HG02759 (cell line): ENCODE measurements around the gene NEU1.

Source experiments
- ATAC-seq: cut with Tn5 transposase; IDR thresholded peaks from one replicate; pipeline ENCODE4 v1.9.1; 2021; ENCODE audit warnings: mild to moderate bottlenecking, moderate library complexity; ENCODE audit not compliant: unreplicated experiment

NEU1 gene

GRCh38 chr6:31896856-31897611 is 34.4 kb upstream of the NEU1 start:
- ATAC-seq, result peak; percentile 30

GRCh38 chr6:31896493-31896855 is 33.9 kb upstream of the NEU1 start:
- no peak for ATAC-seq

GRCh38 chr6:31892821-31893220 is 30.2 kb upstream of the NEU1 start:
- no peak for ATAC-seq

DNA sequence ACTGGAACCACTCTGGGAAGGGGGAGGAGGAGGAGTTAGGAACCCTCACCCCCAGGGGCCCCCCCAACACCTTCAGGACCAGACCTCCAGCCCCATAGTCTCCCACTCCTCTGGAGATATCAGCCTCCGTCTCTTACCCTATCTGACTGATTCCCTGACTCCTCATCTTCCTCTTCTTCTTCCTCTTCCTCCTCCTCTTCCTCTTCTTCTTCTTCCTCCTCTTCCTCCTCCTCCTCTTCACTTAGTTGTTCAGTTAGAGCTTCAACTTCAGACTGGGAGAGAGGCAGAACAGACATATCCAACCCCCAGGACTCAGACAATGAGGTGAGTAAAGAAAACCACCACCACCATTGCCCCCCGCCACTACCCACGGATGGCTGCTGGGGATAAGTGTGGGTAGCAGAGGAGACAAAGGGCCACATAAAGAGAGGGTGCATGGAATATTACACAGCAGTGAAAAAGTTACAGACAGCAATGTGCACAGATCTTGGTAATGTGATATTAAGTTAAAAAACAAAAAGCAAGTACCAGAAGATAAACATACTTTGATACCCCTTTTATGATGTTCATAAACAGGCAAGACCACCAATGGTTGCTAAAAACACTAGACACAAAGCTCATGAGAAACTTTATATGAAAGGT is 26.8 kb upstream of the NEU1 start:
- ATAC-seq, result no peak

DNA sequence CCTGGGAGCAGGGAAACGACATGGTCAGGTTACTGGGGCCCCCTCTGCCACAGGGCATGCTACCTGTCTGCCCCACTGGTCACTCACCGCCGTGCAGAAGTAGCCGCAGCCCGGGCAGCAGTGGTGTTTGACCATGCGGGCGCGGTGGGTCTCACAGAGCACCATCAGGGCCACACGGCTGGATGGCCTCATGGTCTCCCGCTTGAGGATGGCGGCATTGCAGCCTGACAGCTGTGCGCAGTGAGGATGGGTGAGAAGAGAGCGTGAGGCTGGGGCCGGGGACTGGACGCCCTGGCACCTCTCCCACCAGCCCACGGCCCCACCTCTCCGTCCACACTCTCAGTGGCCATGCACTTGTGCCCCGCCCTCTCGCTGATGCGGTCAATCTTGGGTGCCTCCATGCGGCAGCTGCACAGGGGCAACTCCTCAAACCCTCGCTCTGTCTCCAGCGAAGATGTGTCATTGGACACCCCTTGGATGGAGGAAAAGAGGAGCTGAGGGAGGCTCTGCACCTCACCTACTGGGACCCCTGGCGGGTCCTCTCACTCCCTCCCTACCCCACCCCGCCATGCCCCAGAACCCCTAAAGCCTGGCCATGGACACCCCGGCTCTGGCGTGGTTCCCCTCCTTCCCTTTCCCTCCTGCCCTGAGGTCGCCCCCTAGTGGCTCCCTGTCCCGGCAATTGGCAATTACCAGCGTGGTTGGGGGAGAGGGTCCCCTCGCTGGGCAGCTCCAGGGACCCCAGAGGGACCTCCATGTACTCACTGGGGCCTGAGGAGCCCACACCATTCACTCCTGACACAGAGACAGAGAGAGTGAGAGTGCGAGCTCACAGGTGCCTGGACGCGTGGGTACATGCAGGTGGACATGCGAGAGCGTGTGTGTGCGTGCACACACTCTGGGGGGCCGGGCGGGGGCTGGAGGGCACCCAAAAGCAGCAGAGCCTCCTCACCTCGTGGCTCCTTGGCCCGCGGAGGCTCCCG is 25.9 kb upstream of the NEU1 start:
- no peak for ATAC-seq

- ATAC-seq, result no peak
Measured at GRCh38 chr6:31887173-31888007, 24.8 kb upstream of the NEU1 start.

GRCh38 chr6:31886541-31886991 is 23.9 kb upstream of the NEU1 start:
- ATAC-seq, result no peak

DNA sequence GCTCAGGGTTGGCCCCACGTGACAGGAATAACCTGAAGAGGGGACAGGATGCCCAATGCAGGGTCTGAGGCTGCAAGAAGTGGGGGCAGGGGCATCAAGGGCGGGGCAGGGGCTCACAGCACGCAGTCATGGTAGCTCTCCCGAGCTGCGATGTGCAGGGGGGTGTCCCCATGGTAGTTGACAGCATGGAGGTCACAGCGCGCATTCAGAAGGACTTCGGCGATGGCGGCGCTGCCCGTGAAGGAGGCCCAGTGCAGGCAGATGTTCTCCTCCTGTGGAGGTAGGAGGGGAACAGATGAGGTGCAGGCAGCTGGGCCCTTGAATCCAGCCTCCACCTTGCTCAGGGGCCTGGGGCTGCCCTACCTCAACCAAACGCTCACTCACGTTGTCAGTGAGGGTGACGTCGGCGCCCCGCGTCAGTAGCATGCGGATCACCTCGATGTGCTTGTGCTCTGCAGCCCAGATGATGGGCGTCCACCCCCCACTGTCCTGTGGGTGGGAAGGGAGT is 22.0 kb upstream of the NEU1 start:
- ATAC-seq, result no peak

GRCh38 chr6:31883676-31884075 is 21.1 kb upstream of the NEU1 start:
- ATAC-seq, result no peak

GRCh38 chr6:31882344-31882743 is 19.7 kb upstream of the NEU1 start:
- ATAC-seq, result no peak

GRCh38 chr6:31881136-31881859 is 18.7 kb upstream of the NEU1 start:
- ATAC-seq, result no peak

DNA sequence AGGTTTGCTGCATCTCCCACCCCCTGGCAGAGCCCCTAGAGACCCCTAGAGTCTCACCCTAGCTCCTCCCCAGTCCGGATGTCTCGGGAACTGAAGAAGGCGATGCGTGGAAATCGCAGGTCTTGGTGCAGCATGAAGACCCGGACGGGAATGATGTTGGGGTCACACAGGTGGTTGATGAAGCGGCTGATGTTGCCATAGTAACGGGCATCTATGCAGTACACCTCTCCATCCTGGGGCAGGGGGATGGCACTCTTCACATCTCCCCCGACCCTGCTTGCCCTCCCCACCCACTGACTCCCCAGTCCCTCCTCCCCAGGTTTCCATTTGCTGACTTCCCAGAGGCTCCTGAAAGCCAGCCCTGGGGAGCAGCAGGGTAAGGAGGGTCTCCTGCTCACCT is 18.0 kb upstream of the NEU1 start:
- no peak for ATAC-seq

DNA sequence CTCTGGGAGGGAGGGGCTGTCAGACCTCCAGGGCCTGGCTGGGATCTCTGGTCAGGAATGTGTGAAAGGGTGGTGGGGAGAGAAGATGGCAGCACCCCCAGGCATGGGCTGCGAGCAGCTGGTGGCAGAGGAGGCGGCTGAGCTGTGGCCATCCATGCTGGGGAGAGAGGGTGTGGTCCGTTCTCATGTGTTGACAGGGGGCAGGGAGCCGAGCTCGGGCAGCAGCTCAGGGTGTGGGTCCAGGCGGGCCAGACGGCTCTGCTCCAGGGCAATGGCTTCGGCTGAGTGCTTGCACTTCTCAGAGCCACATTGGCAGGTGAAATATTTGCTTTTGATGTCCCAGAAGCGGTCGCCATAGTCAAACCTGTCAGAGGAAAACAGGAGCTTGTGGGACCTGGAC is 17.3 kb upstream of the NEU1 start:
- no peak for ATAC-seq

GRCh38 chr6:31879143-31879542 is 16.5 kb upstream of the NEU1 start:
- ATAC-seq, result no peak

- ATAC-seq, result no peak
Measured at GRCh38 chr6:31878726-31879125, 16.1 kb upstream of the NEU1 start, which contains the start of gene SLC44A4. Gene SLC44A4 (minus strand): TSS chr6:31878997. CDS start chr6:31878980, 17 bp downstream.

DNA sequence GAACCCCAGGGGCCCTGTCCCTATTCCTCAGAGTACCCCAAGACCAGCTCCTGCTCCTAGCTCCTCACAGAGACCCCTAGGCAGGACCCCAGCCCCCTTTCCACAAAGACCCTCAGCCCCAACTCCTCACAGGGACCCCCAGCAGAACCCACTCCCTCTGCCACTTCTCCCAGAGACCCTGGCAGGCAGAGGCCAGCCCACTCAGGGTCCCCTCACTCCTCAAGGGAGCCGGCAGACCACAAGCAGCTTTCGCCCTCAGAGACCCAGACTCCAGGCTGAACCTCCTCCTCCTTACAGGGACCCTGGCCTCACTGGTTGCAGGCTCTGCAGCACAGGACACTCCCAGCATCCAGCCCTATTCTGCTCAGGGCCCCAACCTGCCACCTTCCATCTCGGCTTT is 15.6 kb upstream of the NEU1 start:
- no peak for ATAC-seq

DNA sequence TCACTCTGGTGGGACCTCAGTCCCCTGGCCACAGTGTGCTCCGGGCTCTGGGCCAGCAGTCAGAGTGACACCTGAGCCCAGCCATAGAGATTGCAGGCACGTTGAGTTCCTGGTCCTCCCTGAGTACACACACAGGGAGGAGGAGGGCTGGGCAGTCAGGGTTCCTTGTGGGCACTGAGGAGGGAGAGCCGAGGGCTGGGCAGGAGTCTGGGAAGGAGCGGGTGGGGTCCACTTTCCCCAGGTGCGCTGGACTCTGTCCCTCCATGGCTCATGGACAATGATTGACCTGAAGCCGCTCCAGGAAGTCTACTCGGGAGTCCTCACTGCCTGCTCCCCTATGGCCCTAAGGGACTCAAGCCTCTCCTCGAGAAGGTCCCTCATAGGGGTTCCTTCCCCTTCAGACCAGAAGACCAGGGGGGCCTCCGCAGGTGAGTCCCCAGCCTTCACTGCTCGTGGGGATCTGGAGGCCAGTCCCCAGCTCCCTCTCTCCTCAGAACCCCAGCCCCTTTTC is 15.1 kb upstream of the NEU1 start:
- ATAC-seq, result no peak

- ATAC-seq, result no peak
Measured at GRCh38 chr6:31877125-31877650, 14.6 kb upstream of the NEU1 start.

- ATAC-seq, result no peak
Measured at GRCh38 chr6:31876357-31876756, 13.7 kb upstream of the NEU1 start.
